ENCODE results near the gene SULT1C2.
"Not testable (repeated sequence)": the region's sequence is repeated elsewhere in the genome, so short reads cannot be mapped to it uniquely, and the experiment has no call there.

Gene SULT1C2

DNA sequence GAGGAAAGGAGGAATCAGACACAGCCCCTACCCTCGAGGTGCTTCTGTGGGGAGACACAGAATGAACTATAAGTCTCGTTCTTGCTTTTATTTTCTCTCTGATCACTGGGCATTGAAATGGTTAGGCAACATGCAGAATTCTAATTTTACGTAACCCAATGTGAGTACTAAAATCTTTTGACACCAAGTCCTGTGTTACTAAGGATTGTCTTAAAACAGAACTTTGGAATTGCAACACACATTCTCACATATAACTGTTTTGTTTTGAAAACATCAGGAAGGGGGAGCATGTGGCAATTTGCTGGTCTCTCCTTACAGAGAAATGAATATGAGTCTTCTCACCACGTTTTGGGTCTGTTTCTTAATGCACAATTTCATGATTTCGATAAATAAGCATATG is 65.4 kb downstream of the SULT1C2 start:
- no peak for DNase-seq (ENCODE audit: low spot score)

DNA sequence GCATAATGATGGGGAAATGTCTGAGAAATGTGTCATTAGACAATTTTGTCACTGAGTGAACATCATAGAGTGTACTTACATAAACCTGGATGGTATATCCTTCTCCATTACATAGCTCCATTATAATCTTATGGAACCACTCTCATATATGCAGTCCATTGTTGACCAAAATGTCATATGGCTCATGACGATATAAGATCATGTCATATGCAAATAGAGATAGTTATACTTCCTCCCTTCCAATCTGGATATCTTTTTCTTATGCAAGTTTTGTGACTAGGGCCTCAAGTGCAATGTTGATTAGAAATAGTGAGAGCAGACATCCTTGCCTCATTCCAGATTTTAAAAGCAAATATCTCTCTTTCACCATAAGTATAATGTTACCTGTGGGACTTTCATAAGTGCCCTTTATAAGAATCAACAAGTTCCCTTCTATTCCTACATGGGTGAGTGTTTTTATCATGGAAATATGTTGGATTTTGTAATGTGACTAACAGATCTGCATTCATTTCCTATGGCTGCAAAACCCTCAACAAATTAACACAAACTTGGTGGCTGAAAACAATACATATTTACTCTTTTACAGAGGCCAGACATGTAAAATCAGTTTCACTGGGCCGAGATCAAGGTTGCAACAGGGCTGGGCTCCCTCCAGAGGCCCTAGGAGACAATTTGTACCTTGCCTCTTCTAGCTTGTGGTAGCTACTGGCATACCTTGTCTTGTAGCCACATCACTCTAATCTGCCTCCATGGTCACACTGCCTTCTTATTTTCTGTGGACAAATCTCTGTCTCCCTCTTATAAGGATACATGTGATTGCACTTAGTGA is 67.4 kb downstream of the SULT1C2 start:
- DNase-seq (ENCODE audit: low spot score), result no peak

DNA sequence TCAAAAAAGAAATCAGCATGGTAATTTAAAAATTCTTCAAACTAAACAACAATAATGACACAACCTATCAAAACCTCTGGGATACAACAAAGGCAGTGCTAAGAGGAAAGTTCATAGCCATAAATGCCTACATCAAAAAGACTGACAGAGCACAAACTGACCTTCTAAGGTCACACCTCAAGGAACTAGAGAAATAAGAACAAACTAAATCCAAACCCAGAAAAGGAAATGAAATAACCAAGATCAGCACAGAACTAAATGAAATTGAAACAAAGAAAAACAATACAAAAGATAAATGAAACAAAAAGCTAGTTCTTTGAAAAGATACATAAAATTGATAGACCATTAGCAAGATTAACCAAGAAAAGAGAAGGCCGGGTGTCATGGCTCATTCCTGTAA is 70.6 kb downstream of the SULT1C2 start:
- DNase-seq (ENCODE audit: low spot score), result not testable (repeated sequence)

Measured in AG08395 (cell line).